ENCODE data around the gene TLK2.
"Not testable (repeated sequence)": the region's sequence is repeated elsewhere in the genome, so short reads cannot be mapped to it uniquely, and the experiment has no call there.

TLK2 gene

DNA sequence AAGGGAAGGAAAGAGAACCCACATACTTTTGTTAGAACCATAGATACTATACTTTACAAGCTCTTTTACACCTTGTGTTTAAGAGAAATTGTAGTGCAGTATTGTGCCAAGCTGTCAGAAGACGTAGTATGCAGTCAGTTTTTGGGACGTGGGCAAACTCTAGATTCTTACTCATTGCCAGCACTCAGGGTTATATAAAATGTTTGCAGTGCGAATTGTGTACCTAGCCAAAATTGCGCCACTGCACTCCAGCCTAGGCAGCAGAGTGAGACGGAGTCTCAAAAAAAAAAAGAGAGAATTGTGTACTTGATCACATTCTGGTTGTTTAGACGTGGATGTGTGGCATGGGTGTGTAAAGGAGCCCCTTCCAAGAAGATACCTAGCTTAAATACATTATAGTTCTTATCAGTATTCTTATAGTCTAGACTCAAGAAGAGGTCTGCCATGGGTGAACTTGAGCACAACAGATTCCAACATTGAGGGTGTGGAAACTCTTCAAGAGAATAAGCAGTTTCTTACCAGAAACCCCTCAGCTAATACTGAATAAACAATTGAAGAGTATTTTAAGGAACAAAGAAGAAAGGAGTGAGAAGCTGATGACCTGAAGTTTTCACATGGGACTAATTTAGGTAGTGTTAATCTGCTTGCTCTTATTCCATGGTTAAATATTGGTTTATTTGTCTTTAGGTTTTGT, 121.5 kb downstream of the TLK2 start:
- no peaks in the 10 kb centered on the region for H3K4me1 Mint-ChIP-seq
- H3K27ac Mint-ChIP-seq = peak overlapping the region; percentile 59
- TF ChIP-seq, protein P1, sequence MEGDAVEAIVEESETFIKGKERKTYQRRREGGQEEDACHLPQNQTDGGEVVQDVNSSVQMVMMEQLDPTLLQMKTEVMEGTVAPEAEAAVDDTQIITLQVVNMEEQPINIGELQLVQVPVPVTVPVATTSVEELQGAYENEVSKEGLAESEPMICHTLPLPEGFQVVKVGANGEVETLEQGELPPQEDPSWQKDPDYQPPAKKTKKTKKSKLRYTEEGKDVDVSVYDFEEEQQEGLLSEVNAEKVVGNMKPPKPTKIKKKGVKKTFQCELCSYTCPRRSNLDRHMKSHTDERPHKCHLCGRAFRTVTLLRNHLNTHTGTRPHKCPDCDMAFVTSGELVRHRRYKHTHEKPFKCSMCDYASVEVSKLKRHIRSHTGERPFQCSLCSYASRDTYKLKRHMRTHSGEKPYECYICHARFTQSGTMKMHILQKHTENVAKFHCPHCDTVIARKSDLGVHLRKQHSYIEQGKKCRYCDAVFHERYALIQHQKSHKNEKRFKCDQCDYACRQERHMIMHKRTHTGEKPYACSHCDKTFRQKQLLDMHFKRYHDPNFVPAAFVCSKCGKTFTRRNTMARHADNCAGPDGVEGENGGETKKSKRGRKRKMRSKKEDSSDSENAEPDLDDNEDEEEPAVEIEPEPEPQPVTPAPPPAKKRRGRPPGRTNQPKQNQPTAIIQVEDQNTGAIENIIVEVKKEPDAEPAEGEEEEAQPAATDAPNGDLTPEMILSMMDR (IDR thresholded peaks at IDR 0.05) = no peak
- H3K36me3 Mint-ChIP-seq (ENCODE audit: low read depth) = peaks cover 87% of the 10 kb centered on the region
- no peak overlapping the region for H3K4me3 Mint-ChIP-seq
- no peak for DNase-seq
- H3K27me3 Mint-ChIP-seq (ENCODE audit: low read depth, poor library complexity) = no peaks in the 10 kb centered on the region
- peaks cover 27% of the 10 kb centered on the region for H3K9me3 Mint-ChIP-seq

DNA sequence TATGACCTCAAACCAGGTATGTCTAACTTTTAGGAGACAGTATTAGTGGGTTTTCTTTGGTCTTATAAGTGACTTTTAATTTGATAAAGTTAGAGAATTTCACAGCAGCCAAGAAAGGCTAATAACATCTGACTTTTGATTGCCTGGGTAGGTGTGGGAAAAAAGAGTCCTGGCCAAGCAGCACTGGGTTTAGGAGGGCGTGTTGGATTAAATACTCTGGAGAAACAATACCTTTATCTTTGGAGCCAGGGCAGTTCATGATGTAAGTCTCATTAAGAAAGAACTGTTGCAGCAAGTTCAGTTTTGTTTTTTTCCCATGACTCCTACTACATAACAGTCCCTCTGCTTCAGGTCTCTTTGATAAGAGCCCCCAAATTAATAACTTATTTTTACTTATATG, 122.2 kb downstream of the TLK2 start:
- H3K4me3 Mint-ChIP-seq = no peak overlapping the region
- H3K27ac Mint-ChIP-seq = peak overlapping the region; percentile 66
- DNase-seq = no peak
- TF ChIP-seq, protein P1 (IDR thresholded peaks at IDR 0.05) = no peak
- no peaks in the 10 kb centered on the region for H3K4me1 Mint-ChIP-seq
- H3K9me3 Mint-ChIP-seq = peaks cover 21% of the 10 kb centered on the region
- peaks cover 84% of the 10 kb centered on the region for H3K36me3 Mint-ChIP-seq (ENCODE audit: low read depth)
- H3K27me3 Mint-ChIP-seq (ENCODE audit: low read depth, poor library complexity) = no peaks in the 10 kb centered on the region

DNA sequence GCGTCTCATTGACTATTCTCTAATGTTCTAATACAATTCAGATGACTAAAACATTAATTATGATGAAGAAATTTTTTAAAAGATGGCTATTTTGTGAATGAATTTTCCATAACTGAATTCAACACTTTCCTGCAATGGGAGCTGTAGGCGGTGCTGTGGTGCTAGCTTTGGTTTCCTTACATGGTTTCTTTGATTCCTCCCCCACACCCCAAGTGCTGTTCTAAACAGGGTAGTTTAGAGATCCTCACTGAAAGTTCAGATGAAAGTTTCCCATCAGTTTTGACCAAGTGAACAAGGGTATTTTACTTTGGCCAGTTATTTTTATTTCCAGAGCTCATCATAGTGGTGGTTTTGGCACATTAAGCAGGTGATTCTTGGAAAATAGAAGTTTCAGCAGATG, 122.8 kb downstream of the TLK2 start:
- Mint-ChIP-seq H3K27me3 (ENCODE audit: low read depth, poor library complexity) (no peaks in the 10 kb centered on the region), H3K9me3 (peaks cover 14% of the 10 kb centered on the region), H3K27ac (no peak overlapping the region), H3K36me3 (ENCODE audit: low read depth) (peaks cover 83% of the 10 kb centered on the region), H3K4me1 (no peaks in the 10 kb centered on the region), H3K4me3 (no peak overlapping the region)
- DNase-seq = no peak
- TF ChIP-seq, protein P1 (IDR thresholded peaks at IDR 0.05) = no peak

DNA sequence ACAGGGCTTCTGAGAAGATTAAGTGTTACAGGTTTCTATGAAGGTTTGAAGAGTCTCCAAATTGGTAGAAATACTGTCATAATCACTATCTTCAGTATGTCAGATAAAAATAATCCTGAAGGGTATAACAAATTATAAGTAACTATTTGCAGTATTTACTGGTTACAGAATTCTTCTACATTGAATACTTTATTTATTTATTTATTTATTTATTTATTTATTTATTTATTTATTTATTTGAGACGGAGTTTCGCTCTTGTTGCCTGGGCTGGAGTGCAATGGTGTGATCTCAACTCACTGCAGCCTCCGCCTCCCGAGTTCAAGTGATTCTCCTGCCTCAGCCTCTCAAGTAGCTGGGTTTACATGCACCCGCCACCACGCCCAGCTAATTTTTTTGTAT, 125.2 kb downstream of the TLK2 start:
- not testable (repeated sequence) for H3K27me3 Mint-ChIP-seq (ENCODE audit: low read depth, poor library complexity); H3K9me3 Mint-ChIP-seq; H3K4me3 Mint-ChIP-seq; DNase-seq; H3K4me1 Mint-ChIP-seq; H3K27ac Mint-ChIP-seq
- H3K36me3 Mint-ChIP-seq (ENCODE audit: low read depth) = peaks cover 84% of the 10 kb centered on the region

DNA sequence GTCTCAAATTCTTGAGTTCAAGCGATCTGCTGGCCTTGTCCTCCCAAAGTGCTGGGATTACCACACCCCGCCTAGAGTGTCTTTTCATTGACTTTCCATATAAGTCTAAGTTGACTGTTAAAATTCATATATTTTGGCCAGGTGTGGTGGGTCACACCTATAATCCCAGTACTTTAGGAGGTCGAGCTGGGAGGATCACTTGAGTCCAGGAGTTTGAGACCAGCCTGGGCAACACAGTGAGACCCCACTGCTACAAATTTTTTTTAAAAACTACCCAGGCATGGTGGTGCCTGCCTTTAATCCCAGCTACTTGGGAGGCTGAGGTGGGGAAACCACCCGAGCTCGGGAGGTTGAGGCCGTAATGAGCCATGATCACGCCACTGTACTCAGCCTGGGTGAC, 127.0 kb downstream of the TLK2 start:
- TF ChIP-seq, protein P1 (IDR thresholded peaks at IDR 0.05) = no peak
- Mint-ChIP-seq H3K4me3 (no peak overlapping the region), H3K4me1 (no peaks in the 10 kb centered on the region), H3K27ac (no peak overlapping the region), H3K36me3 (ENCODE audit: low read depth) (peaks cover 89% of the 10 kb centered on the region), H3K9me3 (no peaks in the 10 kb centered on the region), H3K27me3 (ENCODE audit: low read depth, poor library complexity) (no peaks in the 10 kb centered on the region)
- no peak for DNase-seq

DNA sequence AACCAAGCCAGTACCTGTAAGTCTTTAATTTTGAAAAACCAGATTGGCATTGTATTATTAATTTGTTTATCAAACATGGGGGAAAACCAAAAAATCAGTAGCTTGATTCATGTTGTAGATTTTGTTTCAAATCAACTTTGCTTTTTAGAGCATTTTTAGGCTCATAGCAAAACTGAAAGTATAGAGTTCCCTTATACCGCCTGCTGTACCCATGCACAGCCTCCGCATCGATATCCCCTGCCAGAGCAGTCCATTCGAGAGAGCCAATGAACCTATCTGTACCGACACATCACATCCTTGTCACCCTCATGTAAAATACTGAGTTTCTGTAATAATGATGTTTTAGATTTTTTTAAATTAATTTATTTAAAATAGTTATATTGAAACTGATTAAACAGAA, 132.7 kb downstream of the TLK2 start:
- Mint-ChIP-seq H3K9me3 (no peaks in the 10 kb centered on the region), H3K4me3 (no peak overlapping the region), H3K36me3 (ENCODE audit: low read depth) (peaks cover 79% of the 10 kb centered on the region), H3K4me1 (peaks cover 6% of the 10 kb centered on the region), H3K27ac (no peak overlapping the region), H3K27me3 (ENCODE audit: low read depth, poor library complexity) (no peaks in the 10 kb centered on the region)
- TF ChIP-seq, protein P1 (IDR thresholded peaks at IDR 0.05) = no peak
- DNase-seq = no peak
